ENCODE measurements around the gene TMEM63A.

DNA sequence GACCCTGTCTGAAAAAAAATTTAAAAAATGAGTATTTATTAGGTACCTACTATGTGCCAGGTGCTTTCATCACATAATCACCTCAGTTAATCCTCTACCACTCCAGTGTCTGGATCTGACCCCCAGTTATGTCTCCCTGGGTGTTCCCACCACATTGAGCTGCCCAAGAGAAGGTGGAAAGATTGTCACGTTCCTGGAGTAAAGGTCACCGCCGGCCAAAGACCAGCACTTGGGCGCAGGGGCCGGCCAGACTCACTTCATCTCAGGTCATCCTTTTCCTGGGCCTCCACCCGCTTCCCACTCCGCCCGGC, 41.2 kb upstream of the TMEM63A start:
- no peak for TF ChIP-seq EZH2 (IDR thresholded peaks at IDR 0.05; ENCODE audit: insufficient read depth, poor library complexity, severe bottlenecking)
- TF ChIP-seq EZH2phosphoT487 (IDR thresholded peaks at IDR 0.05; ENCODE audit: insufficient read depth, low read depth): no peak
